CD4-positive, alpha-beta T cell treated with Interleukin-17A for 1 hour (primary cell): ENCODE measurements around the gene ZFP28.

Experiments used
- DNase-seq: peaks from one replicate; pipeline ENCODE4 v3.0.0-alpha.2; 2020

ZFP28 gene

DNA sequence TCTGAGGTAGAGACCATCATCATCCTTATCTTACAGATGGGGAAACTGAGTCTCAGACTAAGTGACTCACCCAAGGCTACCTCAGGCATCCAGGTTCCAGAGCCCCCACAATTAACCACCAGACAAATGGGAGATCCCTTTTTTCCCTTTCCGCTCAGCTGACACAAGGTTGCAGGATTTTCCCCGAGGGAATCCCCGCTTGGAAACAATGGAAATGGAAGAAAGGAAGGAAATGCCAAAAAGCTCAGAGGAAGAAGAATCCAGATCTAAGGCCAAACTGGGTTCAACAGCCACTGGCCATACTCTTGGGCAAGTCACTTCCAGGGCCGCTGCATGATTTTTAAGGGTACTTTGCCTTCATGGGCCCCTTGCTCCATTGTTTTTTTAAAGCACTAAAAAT, 57.9 kb downstream of the ZFP28 start:
- no peak for DNase-seq

DNA sequence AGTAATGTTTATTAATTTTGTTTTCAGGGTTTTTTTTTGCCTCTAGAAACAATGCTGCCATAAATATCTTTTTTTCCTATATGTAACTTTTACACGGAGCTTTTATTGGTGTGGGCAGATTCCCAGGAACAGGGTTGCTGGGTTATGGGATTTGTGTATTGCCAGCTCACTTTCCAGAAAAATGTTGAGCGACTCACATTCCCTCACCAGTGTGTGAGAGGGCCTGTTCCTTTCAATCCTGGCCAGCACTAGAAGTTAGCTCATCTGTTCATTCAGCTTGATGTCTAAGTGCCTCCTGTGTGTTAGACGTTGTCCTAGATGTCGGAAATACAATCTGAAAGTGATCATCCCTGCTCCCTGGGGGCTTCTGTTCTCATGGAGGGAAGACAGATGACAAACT, 58.9 kb downstream of the ZFP28 start:
- no peak for DNase-seq

DNA sequence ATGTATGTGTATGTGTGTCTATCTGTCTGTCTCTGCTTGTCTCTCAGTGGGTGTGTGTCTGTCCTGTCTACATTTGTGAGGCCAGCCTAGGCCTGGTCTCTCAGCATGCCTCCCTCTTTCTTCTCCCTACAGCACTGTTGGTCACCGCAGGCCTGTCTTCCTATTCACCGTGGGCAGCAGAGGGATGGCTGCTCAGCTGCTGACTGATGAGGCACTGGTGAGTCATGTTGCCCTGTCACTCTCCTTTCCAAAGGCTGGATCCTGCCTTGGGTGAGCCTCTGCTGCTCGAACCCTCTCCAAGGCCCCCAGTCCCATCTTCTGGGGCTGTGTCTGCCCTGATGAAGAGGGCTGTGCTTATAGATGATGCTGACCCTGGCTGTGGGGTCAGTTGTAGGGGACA, 62.6 kb downstream of the ZFP28 start:
- DNase-seq: no peak

DNA sequence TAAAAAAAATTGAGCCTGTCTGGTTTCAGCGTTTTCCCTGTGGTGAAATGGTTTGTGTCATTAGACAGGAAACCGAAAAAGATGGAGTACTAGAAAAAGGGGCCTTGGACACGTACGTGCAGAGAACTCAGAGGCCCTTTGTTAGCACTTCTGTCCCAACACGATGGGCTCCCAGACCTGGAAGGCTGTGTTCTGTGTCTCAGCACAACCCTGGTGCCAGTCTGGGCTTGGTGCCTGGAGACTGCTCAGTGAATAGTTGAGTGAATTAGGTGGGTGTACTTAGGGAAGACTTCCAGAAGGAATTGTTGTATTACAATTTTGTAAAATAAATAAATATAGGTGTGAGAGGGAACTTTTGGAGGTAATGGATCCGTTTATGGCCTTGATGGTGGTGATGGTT, 65.1 kb downstream of the ZFP28 start:
- DNase-seq: no peak
